PFSK-1 (cell line): ENCODE data around the gene ALX4.

Experiments
- FOXP2 ChIP-seq: optimal IDR thresholded peaks from 2 replicates; pipeline ENCODE3; 2011; ENCODE audit warnings: borderline replicate concordance, control low read depth, inconsistent platforms; ENCODE audit not compliant: insufficient read depth; ENCODE audit errors: extremely low read length, extremely low read depth
- POLR2AphosphoS5 ChIP-seq: IDR thresholded peaks from 2 replicates; pipeline ENCODE4 v1.6.1; 2012; ENCODE audit warnings: low read depth, mild to moderate bottlenecking, control low read depth, low read length, moderate library complexity
- REST ChIP-seq, 2 experiments: IDR thresholded peaks; 2 replicates each; pipeline versions ENCODE4 v1.6.1 to v1.8.0; 2011 to 2012; ENCODE audit warnings: low read depth in 2 of 2, low read length in 2 of 2, control low read depth in 1 of 2, inconsistent platforms in 1 of 2, mild to moderate bottlenecking in 1 of 2, moderate library complexity in 1 of 2; ENCODE audit not compliant: insufficient read depth in 1 of 2
- SIN3A ChIP-seq: IDR thresholded peaks from 2 replicates; pipeline ENCODE4 v1.6.1; 2012; ENCODE audit warnings: mild to moderate bottlenecking, low read length, moderate library complexity, borderline replicate concordance; ENCODE audit not compliant: insufficient read depth
- TAF1 ChIP-seq: IDR thresholded peaks from 2 replicates; pipeline ENCODE4 v1.6.1; 2012; ENCODE audit warnings: low read length, control low read depth, borderline replicate concordance; ENCODE audit not compliant: insufficient read depth

ALX4 gene

GRCh38 chr11:44338698-44339529, 29.0 kb upstream of the ALX4 start:
- TF ChIP-seq REST (IDR thresholded peaks at IDR 0.05; ENCODE audit: insufficient read depth in 1 of 2, low read depth in 2 of 2, low read length in 2 of 2) (no peak), POLR2AphosphoS5 (no peak)

- TF ChIP-seq FOXP2 (no peak), SIN3A (no peak), TAF1 (no peak), REST (IDR thresholded peaks at IDR 0.05; ENCODE audit: insufficient read depth in 1 of 2, low read depth in 2 of 2, low read length in 2 of 2) (no peak)
These were observed 28.1 kb upstream of the ALX4 start for GRCh38 chr11:44338026-44338425.

GRCh38 chr11:44335919-44336318, 26.0 kb upstream of the ALX4 start:
- TF ChIP-seq POLR2AphosphoS5 = no peak
- TF ChIP-seq TAF1 = no peak
- TF ChIP-seq SIN3A = no peak
- TF ChIP-seq REST (IDR thresholded peaks at IDR 0.05; ENCODE audit: insufficient read depth in 1 of 2, low read depth in 2 of 2, low read length in 2 of 2) = no peak
- TF ChIP-seq FOXP2 = no peak

GRCh38 chr11:44335052-44335760, 25.3 kb upstream of the ALX4 start:
- no peak for TF ChIP-seq REST (IDR thresholded peaks at IDR 0.05; ENCODE audit: insufficient read depth in 1 of 2, low read depth in 2 of 2, low read length in 2 of 2)
